ENCODE measurements around the gene INHA.

Gene INHA, protein sequence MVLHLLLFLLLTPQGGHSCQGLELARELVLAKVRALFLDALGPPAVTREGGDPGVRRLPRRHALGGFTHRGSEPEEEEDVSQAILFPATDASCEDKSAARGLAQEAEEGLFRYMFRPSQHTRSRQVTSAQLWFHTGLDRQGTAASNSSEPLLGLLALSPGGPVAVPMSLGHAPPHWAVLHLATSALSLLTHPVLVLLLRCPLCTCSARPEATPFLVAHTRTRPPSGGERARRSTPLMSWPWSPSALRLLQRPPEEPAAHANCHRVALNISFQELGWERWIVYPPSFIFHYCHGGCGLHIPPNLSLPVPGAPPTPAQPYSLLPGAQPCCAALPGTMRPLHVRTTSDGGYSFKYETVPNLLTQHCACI

DNA sequence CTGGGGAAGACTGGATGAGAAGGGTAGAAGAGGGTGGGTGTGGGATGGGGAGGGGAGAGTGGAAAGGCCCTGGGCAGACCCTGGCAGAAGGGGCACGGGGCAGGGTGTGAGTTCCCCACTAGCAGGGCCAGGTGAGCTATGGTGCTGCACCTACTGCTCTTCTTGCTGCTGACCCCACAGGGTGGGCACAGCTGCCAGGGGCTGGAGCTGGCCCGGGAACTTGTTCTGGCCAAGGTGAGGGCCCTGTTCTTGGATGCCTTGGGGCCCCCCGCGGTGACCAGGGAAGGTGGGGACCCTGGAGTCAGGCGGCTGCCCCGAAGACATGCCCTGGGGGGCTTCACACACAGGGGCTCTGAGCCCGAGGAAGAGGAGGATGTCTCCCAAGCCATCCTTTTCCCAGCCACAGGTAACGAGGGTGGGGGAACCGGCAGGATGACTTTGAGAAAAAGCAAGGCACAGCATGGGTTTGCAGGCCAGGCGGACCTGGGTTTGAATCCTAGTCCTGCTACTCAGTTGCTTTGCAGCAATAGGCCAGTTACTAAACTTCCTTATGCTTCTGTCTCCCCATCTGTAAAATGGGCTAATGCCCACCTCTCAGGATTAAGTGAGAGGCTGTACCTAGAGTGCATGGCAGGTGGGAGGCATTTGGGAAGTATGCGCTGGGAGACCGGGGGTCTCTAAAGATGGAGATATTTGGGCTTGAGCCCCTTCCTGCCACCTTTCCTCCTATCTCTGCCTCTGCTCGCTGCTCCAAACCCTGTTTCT lies at the start of gene INHA:
TSS of gene INHA (plus strand) at position 74 of the 765 bp plus-strand sequence. CDS start at position 139, 65 bp downstream.
- no peak for DNase-seq

DNA sequence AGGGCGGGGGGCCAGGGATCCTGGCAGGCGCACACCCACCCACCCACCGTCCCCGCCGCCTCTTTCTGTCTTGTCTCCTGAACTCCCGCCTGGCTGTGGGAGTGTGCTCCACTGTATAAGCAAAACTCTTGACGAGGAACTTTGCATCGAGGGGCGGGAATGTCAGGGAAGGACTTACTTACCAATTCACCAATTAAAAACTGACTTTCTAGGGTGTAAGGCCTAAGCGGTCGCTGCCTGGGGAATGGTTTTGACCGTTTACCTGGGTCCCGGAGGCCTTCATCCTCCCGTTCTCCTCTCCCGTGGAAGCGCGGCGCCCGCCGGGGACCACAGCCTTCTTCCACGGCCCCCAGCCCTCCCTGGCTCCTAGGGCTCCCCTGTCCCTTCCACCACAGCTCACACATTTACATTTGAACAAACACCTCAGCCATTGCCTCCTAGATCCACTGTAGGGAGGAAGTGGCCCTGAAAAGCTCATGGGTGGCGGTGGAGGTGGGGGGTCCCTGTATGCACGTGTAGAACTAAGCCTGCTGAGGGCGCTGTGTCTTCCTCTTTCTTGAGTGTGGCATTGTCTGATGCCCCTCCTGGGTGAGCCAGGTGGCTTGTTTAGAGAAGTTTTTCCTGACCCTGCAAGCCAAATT lies 49.0 kb upstream of the INHA start:
- no peak for DNase-seq

DNA sequence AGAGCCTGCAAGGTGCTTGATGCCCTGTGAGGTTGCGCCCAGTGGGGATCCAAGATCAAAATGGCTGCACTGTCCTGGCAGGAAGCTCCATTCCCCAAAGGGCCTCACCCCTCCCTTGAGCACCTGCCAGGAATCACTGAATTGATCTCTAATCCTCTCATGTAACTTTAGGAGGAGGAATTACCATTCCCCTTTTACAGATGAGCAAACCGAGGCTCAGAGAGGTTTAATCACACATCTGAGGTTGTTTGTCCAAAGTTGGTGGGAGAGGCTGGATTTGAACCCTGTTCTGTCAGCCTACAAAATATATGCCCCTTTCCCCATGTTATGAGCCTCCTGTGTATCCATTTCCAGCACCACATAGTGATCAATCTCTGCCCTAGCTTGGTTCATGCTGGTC lies 47.3 kb upstream of the INHA start:
- DNase-seq: no peak

DNA sequence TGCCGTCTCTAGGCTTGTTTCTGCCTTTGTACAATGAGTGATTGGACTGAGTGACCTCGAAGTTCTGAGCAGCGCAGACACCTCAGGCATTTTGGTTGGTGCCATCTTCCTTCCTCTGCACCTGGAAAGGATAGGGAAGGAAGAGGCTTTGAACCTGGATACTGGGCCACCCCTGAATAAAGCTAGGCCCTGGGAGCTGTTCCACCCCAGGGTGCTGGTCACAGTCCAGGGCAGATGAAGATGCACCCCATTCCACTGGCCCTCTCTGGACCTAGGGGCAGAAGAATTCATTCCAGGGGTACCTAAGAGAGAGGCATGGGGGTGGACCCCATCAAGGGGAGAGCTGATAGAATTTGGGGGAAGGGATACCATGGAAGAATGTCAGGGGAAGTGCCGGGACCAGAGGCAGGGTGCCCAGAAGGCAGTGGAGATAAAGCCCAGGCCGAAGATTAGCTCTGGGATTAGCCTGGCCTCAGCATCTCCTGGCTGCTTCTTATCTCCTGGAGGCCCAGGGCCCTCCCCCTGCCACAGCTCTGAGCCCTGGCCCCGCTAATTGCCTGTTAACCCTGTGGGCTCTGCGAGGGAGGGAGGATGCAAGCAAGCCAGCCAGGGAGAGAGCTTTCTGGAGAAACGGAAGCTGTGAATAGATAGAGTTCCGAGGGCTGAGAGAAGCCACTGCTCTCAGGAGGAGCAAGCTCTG lies 46.4 kb upstream of the INHA start:
- DNase-seq: no peak

DNA sequence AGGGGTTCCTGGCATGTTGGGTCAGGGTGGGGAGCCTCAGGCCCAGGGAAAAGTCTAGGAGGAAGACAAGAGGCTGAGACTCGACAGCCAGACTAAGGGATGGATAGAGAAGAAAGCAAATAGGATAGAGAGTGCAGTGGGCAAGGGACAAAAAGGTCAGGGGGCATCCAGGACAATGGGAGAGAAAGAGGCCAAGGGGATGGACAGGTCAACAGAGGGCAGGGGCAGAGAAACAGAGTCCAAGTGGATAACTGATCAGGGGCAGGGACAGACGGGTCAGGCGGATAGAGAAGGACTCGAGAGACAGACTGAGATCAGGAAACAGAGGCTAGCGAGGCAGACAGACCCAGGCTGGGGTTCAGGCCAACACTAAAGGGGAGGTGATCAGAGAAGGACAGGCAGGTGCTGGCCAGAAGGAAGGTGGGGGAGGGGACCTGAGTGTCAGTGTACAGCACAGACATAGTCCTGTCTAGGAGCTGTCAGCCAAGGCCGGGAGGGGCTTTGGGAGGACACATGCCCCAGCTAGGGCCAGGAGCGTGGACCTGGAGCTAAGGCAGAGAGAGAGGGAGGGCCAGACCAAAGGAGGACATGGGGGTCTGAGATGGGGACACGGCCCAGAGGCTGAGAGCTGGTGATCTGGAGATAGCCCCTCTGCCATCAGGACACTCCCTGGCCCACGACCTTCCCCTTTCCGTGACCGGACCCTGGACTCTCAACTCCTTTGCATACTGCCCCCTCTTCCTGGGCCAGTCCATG lies 45.6 kb upstream of the INHA start:
- no peak for DNase-seq

DNA sequence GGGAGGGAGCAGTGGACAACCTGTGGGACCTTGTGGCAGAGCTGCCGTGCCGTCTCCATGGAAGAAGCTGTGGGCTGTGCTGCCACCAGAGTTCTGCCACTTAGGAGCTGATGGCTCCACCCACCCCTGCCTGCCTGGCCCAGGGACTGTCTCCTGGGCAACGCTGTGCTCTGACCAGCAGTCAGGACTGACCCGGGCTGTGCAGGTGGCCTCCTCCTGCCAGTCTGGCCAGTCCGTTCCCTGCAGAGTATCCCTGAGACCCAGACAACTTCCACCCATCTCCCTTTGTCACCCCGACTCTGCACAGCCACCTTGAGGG lies 45.1 kb upstream of the INHA start:
- DNase-seq: no peak

DNA sequence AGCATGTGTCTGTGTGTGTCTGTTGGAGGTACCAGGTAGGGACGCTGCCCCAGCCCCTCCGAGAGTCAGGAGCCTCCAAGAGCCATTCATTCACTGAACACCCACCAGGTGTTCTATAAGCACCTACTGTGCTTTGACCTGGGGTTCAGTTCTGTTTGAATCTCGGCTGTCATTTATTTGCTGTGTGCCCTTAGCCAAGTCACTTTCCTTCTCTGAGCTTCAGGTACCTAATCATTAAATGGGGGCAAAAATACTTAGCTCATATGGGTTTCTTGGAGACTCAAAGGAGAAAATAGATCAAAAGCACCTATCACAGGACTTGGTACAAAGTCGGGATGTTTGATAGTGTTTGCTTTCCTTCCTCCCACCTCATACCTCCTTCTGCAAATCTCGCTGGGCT lies 44.6 kb upstream of the INHA start:
- DNase-seq: no peak

DNA sequence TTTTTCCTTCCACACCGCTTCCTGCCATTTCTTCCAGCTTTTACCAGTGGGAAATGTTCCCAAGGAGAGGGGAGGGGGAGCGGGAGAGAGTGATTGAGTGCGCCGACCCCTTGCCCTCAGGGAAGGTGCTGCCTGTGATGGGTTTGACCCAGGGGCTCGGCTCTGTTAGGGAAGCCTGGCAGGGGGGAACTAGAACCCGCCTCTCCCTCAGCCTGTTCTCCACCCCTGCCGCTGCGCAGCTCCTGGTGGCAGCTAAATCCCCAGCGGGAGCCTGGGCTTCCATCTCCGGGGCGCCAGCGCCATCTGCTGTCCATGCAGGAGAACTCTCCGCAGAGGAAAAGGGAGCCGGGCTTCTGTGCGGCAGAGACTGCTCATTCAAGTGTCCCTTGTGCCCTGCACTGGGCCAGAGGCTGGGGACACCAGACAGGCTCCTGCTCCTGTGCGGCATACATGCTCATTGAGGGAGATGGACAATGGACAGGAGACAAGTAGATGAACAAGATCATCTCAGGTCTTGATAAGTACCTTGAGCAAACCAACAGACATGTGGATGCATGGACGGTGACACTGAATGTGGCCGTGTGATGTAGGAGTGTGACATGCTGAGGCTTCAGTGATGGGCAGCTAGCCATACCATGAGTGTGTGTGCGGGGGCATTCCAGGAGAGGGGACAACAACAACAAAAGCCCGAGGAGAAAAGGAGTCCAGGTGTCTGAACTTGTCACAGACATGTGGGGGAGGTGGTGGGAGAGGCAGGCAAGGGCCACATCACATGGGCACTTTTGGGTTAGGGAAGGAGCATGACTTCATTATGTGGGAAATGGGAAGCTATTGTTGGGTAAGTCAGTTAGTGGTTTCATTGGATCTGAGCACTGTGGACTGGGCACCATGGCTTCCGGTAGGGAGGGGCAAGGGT lies 41.8 kb upstream of the INHA start:
- peak; percentile 85 for DNase-seq

DNA sequence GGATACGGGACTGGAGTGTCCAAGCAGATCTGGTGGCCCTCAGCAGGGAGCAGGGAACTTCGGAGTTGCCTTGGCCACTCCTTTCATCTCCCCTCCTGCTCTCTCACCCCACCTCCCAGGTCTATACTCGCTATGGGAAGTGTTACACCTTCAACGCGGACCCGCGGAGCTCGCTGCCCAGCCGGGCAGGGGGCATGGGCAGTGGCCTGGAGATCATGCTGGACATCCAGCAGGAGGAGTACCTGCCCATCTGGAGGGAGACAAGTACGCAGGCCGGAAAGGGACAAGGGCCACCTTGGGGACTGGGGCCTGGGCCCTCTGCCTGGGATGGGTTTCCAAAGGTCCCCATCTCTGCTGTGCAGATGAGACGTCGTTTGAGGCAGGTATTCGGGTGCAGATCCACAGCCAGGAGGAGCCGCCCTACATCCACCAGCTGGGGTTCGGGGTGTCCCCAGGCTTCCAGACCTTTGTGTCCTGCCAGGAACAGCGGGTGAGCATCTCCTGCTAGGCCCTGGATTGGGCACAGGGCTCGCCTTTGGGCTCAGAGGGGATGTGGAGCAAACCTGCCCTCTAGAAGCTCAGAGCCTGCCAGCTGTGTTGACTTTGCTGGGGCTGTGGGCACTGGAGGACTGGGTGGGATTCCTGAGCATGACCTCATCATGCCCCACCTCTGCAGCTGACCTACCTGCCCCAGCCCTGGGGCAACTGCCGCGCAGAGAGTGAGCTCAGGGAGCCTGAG lies 40.3 kb upstream of the INHA start:
- no peak for DNase-seq

DNA sequence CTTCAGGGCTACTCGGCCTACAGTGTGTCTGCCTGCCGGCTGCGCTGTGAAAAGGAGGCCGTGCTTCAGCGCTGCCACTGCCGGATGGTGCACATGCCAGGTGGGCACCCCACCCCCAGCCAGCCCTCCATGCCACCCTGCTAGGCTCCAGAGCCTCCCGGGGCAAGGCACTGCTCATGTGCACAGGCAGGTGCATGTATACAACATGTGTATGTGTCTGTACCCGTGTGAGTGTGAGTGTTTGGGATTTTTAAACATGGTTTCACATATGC lies 39.8 kb upstream of the INHA start:
- DNase-seq: no peak

DNA sequence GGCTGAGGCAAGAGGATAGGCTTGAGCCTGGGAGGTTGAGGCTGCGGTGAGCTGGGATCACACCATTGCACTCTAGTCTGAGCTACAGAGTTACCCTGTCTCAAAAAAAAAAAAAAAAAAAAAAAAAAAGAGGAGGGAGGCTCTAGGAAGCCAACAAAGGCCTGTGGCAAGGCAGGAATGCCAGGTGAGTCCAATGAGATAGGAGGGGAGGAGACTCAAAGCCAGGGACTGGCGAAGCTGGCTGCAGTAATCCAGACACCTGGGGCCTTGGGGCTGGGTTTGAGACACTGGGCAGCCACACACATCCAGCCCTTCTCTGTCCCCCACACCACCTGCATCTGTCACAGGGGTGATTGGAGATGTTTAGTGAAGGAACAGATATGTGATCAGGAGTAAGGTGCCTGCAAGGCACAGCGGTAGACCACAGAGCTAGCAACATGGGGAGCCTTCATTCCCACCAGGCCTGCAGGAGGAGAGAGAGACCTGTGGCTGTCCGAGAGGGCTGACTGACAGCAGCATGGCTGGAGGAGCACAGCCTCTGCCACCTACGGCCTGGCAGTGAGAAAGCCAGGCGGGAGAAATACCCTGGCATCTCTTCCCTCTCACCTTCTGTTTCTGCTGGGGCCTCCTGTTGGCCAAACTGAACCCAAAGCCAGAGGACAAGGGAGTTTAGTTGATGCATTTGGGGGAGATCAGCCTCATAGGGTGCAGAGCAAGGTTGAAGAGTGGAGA lies 38.0 kb upstream of the INHA start:
- no peak for DNase-seq

DNA sequence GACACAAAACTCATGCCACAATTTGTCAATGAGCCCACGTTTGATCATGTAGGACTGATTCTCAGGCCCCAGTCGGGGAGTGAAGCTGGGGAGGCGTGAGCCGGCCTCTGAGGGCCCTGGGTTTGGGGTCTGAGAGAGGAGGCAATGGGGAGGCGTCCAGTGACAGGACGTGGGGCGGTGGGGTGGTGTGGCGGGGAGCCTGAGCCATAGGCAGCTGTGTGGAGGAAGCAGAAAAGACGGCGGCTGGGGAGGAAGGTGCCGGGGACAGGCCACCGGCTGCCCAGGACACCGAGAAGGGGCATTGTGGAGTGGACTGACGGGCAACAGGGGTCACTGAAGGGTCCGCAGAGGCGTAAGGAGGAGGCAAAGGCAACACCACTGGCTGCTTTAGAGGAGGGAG lies 35.7 kb upstream of the INHA start:
- DNase-seq: no peak

DNA sequence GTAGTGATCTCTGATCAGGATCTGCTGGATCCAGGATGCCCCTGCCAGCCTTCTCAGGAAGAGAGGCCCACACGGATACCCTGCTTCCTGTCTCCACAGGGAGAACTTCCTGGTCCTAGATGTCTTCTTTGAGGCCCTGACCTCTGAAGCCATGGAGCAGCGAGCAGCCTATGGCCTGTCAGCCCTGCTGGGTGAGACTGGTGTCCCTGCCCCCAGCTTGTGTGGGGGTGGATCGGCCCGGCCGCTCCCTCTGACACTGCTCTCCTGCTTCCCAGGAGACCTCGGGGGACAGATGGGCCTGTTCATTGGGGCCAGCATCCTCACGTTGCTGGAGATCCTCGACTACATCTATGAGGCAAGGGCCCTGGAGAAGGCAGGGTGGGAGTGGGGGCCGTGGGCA lies 35.1 kb upstream of the INHA start:
- DNase-seq: no peak

DNA sequence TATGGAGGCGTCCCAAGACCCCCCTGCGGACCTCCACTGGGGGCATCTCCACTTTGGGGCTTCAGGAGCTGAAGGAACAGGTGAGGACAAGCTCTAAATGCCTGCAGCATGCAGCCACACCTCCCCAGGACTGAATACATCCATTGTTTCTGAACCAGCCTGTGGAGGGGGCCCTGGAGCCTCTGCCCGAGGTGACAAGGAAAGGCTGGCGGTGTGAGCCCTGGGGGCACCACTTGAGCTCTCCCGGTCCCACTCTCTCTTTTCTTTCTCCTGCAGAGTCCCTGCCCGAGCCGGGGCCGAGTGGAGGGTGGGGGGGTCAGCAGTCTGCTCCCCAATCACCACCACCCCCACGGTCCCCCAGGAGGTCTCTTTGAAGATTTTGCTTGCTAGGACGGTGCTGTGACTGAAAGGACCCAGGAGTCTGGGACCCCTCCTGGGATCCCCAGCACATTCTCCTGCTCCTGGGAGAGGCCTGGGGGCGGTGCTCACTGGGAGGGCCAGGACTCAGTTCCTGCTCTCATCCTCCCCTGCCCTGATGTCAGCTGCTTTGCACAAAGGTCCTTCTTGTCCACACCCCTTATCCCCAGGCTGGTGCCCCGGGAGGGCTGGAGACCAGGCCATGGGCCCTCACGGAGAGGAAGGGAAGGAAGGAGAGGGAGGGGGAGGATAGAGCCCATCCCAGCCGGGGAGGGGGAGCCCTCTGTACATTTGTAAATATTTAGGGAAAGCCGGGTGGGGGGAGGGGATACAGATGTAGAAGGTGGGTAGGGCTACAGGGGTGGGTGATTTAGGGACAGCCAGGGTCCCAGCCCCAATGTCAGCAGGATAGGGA lies 34.2 kb upstream of the INHA start:
- peak in 1 of 2 experiments; percentile 16 for DNase-seq

DNA sequence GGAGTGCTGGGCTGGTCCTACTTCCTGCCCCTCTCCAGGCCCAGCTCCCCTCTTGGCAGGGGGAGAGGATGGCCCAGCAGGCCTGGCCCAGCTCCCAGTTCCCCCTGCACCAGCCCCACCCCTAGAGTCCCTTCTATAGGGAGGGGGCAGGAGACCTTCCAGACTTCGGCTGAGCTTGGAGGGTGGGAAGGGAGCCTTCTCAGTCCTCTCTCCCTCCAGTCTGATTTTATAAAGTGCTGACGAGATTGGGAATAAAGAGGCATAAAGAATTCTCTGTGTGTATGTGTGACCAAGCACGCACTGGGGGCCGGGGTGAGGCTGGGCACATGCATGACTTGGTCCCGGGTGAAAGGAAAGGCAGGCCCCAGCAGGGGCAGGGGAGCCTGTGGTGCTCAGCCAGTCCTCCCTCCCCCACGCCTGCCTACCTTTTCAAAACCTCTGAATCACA lies 33.6 kb upstream of the INHA start:
- DNase-seq: peak in 1 of 2 experiments; percentile 52

DNA sequence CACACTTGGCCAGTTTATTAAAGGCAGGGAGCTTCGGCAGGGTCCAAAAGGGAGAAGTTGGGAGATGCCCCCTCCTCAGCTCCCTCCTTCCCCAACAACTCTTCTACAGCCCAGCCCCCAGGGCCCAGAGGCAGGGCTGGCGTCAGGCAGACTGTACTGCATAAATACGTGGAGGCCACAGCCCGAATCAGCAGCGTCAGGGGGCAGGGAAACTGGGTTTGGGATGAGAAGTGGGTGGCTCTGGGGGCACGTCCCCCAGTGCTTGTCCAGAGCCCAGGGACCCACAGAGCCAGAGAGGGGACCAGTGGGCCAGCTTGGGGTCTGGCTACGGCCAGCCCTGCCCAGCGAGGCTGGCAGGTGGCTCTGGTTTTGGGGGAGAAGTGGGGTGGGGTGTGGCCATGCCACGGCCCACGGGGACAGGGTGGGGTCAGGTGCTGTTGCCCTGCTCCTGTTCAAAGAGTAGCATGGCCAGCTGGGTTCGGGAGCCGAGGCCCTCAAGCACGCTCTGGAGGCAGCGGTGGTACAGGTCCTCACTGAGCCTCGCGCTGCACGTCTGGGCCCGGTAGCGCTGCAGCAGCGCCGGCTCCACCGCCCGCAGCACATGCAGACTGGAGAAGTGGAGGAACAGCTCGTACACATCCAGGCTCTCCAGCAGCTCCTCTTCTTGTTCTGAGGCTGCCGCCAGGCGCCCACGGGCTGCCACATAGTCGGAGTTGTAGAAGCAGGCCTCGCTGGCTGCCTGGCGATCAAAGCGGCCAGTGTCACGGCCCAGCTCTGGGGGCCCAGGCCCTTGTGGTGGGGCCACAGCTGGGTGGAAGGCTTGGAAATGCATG lies 32.9 kb upstream of the INHA start:
- no peak for DNase-seq

DNA sequence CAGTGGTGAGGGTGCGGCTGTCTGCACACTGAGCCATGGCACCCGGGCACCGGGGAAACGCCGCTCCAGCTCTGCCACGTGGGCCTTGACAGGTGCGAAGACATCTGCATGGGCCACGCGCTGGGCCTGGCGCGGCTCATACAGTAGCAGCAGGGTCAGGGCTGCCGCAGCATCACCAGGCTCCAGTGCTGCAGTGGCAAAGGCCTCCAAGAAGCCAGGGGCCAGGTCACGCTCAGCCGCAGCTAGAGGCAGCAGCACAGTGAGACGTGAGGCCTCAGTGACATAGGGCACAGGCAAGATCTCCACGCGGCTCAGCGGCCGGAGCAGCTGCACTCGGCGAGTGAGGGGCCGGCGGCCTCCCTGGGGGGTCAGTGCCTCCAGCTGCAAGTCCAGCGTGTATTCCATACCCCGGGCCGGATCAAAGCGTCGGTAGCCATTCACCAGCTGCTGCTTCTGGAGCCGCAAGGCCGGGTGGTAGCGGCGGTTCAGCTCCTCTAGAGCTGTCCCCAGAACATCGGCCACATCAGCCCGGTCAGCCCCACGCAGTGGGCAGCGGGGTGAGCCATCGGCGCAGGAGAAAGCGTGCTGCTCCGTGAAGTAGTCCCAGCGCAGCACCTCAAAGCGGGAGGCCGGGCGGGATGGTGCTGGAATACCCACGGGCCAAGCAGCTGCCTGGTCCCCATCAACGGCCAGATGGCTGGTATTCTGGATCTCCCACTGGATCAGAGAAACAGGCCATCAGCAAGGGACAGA lies 32.0 kb upstream of the INHA start:
- DNase-seq: no peak

Measured in NCI-H2081 (cell line).